ENCODE measurements around the gene ZNF366. TPM values are rescaled to one million over a fixed set of nuclear protein-coding genes. Genes with fewer than 3 reads are reported as not detected.

The ZNF366 gene
- total RNA-seq, 2 donors from 2014 or later = not detected

DNA sequence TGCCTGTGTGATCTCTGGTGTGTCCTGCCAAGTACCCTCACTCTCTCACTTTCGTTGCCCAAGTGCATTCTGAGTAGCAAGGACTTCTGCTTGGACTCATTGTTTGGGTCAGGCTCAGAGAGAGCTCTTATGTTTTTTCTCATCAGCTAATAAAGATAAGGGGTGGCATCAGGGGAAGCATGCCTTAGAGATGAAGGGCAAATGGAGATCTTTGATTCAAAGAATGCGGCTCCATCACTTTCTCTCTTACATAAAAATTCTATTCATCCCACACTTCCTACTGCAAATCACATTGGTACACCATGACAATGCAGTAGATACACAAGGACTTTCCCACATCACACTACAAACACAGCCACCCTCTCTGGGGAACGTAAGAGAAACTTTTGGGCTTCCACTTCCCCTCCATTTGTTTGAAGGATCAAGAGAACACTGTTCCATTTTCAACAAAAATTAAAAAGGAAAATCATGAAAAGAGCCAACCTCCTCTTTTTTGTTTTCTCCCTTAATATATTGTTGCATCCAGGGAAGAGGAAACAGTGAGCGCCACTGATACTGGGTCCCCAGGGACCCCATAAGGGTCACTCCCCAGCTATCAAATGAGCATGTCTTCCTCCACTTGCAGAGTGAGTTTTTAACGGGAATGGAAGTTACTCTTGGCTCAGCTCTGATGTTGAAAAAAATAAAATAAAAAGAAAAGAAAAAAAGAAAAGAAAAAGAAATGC is 73.0 kb downstream of the ZNF366 start:
- Mint-ChIP-seq H3K27me3 (ENCODE audit: low read depth) (peaks cover 38% of the 10 kb centered on the region), H3K9me3 (peaks cover 0 to 2% of the 10 kb centered on the region in 2 donors), H3K4me3 (no peak overlapping the region), H3K27ac (no peak overlapping the region), H3K36me3 (ENCODE audit: insufficient read depth in 2 of 2) (no peaks in the 10 kb centered on the region), H3K4me1 (ENCODE audit: low read depth) (no peaks in the 10 kb centered on the region)
- ATAC-seq (replicated peaks in 1 of 2) (no peak), DNase-seq (no peak)

DNA sequence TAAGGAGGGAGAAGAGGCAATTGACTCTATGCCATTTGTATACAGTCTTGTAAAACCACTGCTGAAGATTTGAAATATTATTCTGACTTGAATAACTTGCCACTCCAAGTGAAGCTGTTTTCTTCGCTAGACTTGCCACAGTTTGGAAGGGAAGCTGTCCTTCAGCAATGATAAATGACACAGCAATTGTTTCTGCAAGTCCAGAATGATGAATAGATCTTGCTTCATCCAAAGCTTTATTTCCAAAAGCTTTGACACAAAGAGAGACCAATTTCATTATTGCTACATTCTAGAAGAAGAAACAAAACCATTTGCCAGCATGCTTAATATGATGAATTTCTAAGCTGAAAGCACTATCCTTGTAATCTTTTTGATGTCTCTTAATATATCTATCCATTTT is 73.7 kb downstream of the ZNF366 start:
- Mint-ChIP-seq H3K27ac (no peak overlapping the region), H3K36me3 (ENCODE audit: insufficient read depth in 2 of 2) (no peaks in the 10 kb centered on the region), H3K4me1 (ENCODE audit: low read depth) (no peaks in the 10 kb centered on the region), H3K27me3 (ENCODE audit: low read depth) (peaks cover 44% of the 10 kb centered on the region), H3K4me3 (no peak overlapping the region), H3K9me3 (peaks cover 0 to 2% of the 10 kb centered on the region in 2 donors)
- no peak for DNase-seq
- ATAC-seq (replicated peaks in 1 of 2) = no peak

DNA sequence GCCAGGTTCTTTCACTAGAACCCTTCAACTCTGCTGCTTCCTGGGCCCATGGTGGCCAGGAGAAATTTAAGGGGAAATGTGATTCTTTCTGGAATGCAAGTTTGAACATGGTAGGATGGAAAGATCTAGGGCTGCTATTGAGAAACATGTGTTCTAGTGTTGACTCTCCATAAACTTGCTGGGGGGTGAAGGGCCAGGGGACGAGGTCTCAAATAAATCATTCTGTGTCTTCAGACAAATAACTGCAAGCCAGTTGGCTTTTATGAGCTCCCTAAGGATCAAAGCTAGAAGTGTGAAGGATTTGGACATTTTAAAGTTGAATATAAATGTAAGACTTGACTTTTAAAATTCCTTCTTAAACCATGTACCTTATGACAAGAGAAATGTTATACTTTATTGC is 78.5 kb downstream of the ZNF366 start:
- no peak for DNase-seq
- Mint-ChIP-seq H3K9me3 (no peaks in the 10 kb centered on the region), H3K27me3 (ENCODE audit: low read depth) (peaks cover 55% of the 10 kb centered on the region), H3K4me3 (no peak overlapping the region), H3K4me1 (ENCODE audit: low read depth) (no peaks in the 10 kb centered on the region), H3K36me3 (ENCODE audit: insufficient read depth in 2 of 2) (no peaks in the 10 kb centered on the region), H3K27ac (no peak overlapping the region)
- ATAC-seq (replicated peaks in 1 of 2) = no peak

DNA sequence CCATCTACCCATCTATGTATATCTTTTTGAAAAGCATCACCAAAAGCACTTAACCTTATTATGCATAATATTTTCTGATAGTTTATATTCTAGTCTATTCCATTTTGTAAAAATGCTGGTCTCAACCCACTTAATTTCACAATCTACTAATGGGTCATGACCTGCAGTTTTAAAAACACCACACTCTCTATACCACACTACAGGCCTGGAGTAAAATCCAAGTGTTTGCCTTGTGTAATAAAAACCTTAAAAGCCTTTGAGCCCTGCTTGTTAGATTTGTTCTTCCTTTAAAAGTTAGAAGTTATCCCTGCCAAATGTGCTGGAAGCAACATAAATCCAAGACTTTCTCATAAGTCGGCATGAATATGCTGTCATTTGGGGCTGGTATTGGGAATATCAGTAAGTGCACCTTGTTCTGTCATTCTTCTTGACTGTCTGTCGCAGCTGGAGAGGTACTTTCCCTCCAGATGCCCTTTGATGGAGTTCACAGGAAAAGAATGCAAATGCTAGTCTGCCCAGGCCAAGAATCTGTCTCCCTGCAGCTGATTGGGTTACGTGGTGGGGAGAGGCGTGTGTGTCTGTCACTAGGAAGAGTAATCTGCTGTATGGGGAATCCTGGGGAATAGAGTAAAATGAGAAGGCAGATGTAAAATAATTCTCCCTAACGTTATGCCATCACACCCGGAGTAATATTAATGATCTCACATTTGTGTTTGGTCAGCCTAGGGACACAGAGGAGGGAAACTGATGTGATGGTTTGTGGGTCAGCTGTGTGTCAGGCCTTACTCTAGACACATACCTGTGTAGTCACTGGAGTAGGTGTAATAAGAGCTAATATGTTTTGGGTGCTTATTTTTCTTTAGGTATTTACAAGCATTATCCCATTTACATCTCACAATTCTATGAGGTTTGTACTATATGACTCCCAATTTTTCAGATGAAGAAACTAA is 79.4 kb downstream of the ZNF366 start:
- no peak for ATAC-seq (replicated peaks in 1 of 2)
- no peak for DNase-seq
- Mint-ChIP-seq H3K36me3 (ENCODE audit: insufficient read depth in 2 of 2) (no peaks in the 10 kb centered on the region), H3K27me3 (ENCODE audit: low read depth) (peaks cover 54% of the 10 kb centered on the region), H3K4me1 (ENCODE audit: low read depth) (no peaks in the 10 kb centered on the region), H3K9me3 (peaks cover 0 to 2% of the 10 kb centered on the region in 2 donors), H3K27ac (no peak overlapping the region), H3K4me3 (no peak overlapping the region)

DNA sequence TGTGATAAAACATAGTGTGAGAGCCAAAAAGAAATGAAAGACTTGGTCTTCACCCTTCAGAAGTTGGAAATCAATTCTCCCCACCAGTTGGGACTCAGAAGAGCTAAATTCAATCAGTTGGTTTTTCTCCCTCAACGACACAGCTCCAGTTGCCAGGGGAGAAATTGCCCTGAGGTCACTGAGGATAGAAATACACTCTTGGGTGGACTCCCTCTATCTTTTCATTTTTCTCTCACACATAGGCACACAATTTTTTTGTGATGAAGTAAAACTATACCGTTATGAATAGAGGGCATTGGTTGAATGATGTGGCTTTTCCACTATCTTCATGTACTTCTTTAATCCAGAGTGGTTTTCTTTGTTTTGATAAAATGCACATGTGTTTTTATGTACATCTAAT is 80.2 kb downstream of the ZNF366 start:
- H3K27me3 Mint-ChIP-seq (ENCODE audit: low read depth) = peaks cover 52% of the 10 kb centered on the region
- H3K4me3 Mint-ChIP-seq = no peak overlapping the region
- no peaks in the 10 kb centered on the region for H3K36me3 Mint-ChIP-seq (ENCODE audit: insufficient read depth in 2 of 2)
- no peak overlapping the region for H3K27ac Mint-ChIP-seq
- no peak for DNase-seq
- no peak for ATAC-seq (replicated peaks in 1 of 2)
- peaks cover 0 to 2% of the 10 kb centered on the region in 2 donors for H3K9me3 Mint-ChIP-seq
- H3K4me1 Mint-ChIP-seq (ENCODE audit: low read depth) = no peaks in the 10 kb centered on the region

DNA sequence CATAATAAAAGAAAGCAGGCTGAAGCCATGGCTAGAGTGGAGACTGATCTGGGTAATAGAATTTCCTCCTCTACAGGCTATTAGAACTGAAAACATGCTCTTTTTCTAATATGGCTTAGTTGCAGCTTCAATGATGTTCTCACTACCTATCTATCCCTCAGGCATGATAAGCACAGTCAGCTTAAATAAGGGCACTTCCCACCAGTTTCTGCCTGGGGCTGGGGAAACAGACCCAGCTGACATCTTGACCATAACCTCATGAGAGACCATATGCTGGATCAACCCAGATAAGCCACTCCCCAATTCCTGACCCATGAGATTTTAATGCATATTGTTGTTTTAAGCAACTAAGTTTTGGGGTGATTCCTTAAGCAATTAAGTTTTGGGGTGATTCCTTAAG is 81.2 kb downstream of the ZNF366 start:
- H3K9me3 Mint-ChIP-seq = peaks cover 0 to 2% of the 10 kb centered on the region in 2 donors
- DNase-seq (no peak), ATAC-seq (replicated peaks in 1 of 2) (no peak)
- no peaks in the 10 kb centered on the region for H3K36me3 Mint-ChIP-seq (ENCODE audit: insufficient read depth in 2 of 2)
- H3K27me3 Mint-ChIP-seq (ENCODE audit: low read depth) = peaks cover 56% of the 10 kb centered on the region
- no peak overlapping the region for H3K27ac Mint-ChIP-seq
- no peak overlapping the region for H3K4me3 Mint-ChIP-seq
- no peaks in the 10 kb centered on the region for H3K4me1 Mint-ChIP-seq (ENCODE audit: low read depth)

DNA sequence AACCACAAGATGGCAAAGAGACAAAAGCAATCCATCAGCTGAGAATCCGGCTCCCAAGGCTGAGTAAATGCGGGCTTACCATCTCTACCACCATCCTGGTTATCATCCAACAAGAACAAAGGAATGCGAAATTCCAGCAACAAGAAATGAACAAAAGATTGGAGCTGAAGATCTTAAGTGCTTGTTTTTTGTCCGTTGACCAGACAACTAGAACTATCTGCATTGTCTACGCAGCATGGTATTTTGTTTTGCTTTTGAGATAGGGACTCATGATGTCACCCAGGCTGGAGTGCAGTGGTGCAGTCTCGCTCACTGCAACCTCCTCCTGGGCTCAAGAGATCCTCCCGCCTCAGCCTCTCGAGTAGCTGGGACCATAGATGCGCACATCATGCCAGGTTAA is 88.9 kb downstream of the ZNF366 start:
- no peak for DNase-seq

DNA sequence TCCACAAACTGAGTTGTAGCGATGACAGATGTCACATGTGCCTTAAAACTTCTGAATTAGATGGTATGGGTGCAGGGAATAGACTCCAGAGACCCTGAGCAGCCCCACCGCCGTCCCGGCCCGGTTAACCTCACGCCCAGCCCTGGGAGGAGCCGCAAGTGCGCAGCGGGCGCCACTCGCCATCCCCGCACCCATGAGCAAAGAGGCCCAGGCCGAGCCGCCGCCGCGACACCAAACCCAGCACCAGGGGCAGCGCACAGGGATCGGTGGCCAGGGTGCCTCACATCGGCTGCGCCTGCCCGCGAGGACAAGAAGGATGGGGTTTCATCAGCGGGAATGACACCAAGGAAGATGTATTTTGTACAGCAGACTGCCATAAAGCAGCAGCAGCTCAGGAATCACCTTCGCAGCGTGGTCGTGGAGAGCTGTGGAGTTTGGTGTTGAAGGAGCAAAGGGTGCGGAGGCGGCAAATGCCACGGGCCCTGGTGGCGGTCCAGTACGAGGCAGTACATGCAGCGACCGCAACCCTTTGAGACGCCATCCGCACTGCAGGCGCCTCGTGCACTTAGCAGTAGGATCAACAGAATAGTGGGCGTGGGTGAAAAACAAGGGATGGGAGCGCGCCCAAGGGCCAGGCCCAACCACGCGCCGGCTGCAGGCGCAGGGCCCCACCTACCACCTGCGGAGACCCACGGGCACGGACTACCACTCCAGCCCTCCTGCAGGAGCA is 89.7 kb downstream of the ZNF366 start:
- Mint-ChIP-seq H3K36me3 (ENCODE audit: insufficient read depth in 2 of 2) (no peaks in the 10 kb centered on the region), H3K4me1 (ENCODE audit: low read depth) (no peaks in the 10 kb centered on the region), H3K4me3 (no peak overlapping the region), H3K27ac (no peak overlapping the region), H3K27me3 (ENCODE audit: low read depth) (peaks cover 10% of the 10 kb centered on the region), H3K9me3 (no peaks in the 10 kb centered on the region)
- no peak for ATAC-seq (replicated peaks in 1 of 2)
- no peak for DNase-seq

More for the DNA sequence above, 88.9 kb downstream of the ZNF366 start:
- Mint-ChIP-seq H3K27ac (no peak overlapping the region), H3K27me3 (ENCODE audit: low read depth) (peaks cover 14% of the 10 kb centered on the region), H3K9me3 (peaks cover 0 to 2% of the 10 kb centered on the region in 2 donors), H3K4me3 (no peak overlapping the region), H3K36me3 (ENCODE audit: insufficient read depth in 2 of 2) (no peaks in the 10 kb centered on the region), H3K4me1 (ENCODE audit: low read depth) (no peaks in the 10 kb centered on the region)
- no peak for ATAC-seq (replicated peaks in 1 of 2)

DNA sequence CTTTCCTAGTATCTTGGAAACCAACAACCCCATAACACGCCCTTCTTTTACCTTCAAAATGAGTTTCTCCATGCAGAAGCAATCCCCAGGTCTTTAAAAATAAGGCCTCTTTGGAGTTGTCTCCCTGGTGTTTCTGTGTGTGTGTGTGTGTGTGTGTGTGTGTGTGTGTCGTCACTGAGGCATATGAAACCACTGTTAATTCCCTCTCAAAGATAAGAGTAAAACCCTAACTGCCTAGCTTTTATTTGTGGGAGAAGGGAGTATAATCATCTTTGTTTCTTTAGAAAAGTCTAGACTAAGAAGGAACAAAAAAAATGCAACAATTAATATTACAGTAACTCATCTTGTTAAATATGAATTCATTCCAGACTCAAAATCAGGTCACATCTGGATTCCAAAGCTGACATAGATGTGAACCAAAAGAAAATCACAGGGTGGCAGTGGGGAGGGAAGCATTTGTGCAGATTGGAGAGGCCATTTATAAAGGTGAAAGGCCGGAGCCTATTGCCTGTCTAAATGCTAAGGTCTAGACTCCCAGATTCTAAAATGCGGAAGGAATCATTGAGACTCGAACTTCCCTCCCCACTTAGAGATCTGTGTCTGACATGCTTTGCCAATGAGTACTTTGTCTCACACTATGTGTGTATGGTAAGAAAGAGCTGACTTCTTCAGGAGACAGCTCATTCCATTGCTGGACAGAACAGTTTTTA is 91.4 kb downstream of the ZNF366 start:
- Mint-ChIP-seq H3K4me1 (ENCODE audit: low read depth) (no peaks in the 10 kb centered on the region), H3K27ac (no peak overlapping the region), H3K9me3 (no peaks in the 10 kb centered on the region), H3K27me3 (ENCODE audit: low read depth) (peaks cover 5% of the 10 kb centered on the region), H3K4me3 (no peak overlapping the region), H3K36me3 (ENCODE audit: insufficient read depth in 2 of 2) (no peaks in the 10 kb centered on the region)
- DNase-seq = no peak
- ATAC-seq (replicated peaks in 1 of 2) = no peak

DNA sequence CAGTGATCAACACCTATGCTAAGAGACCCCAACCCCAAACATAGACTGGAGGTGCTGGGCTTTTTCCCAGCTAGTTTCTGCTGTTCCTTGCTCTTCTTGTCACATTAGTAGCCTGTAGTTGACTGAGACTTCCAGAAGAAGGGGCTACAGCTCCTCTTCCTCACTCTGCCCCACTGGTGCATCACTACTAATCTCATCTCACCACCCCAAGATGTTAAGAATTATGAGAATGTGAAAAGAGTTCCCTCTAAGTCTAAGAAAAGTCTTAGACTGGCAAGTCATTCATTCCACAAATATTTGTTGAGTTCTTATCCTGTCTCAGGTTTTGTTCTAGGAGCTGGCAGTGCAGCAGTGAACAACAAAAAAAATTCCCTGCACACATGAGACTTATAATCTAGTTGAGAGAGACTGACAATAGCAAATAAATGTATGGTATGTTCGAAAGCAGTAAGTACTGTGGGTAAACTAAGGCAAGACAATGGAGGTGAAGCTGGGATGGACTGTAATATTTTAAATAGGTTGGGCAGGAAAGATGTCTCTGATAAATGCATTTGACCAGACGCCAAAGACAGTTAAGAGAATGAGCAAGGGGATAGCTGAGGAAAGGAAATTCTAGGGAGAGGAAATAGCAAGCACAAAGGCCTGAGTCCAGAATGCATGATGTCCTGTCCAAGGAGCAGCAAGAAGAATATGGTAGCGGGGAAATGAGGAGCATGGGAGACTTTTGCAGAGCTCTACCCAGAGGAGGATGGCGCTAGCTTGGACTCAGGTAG is 94.7 kb downstream of the ZNF366 start:
- DNase-seq (no peak), ATAC-seq (replicated peaks in 1 of 2) (no peak)
- Mint-ChIP-seq H3K27me3 (ENCODE audit: low read depth) (peaks cover 18% of the 10 kb centered on the region), H3K36me3 (ENCODE audit: insufficient read depth in 2 of 2) (no peaks in the 10 kb centered on the region), H3K27ac (no peak overlapping the region), H3K9me3 (no peaks in the 10 kb centered on the region), H3K4me3 (no peak overlapping the region), H3K4me1 (ENCODE audit: low read depth) (peaks cover 4% of the 10 kb centered on the region)

DNA sequence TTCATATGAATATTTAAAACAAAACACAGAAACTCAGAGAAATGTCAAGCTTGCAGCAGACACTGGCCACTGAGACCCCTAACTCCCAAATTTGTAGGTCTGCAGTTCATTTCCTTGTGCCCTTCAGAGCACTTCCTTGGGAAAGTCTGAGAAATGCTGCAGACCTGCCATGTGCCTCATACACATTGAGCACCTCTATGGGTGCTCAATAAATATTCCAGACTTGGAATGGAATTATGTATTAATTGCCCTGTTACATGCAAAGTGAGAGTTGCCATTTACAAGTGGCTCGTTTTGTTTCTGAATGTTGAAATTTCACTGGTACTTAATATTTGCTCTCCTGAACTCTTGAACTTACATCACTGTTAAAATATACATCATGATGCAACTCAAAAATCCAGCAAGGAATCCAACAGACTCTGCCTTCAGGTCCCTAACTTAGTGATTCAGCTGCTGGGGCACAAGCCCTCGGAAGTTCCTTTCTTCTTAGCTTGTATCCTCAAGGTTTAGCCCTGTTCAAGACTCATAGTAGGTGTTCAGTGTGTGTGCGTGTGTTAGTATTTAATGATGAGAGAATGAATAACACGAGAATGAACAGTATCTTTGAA is 96.4 kb downstream of the ZNF366 start:
- no peak overlapping the region for H3K27ac Mint-ChIP-seq
- no peaks in the 10 kb centered on the region for H3K36me3 Mint-ChIP-seq (ENCODE audit: insufficient read depth in 2 of 2)
- peaks cover 18% of the 10 kb centered on the region for H3K27me3 Mint-ChIP-seq (ENCODE audit: low read depth)
- ATAC-seq (replicated peaks in 1 of 2) = no peak
- no peaks in the 10 kb centered on the region for H3K9me3 Mint-ChIP-seq
- no peak overlapping the region for H3K4me3 Mint-ChIP-seq
- no peak for DNase-seq
- peaks cover 4% of the 10 kb centered on the region for H3K4me1 Mint-ChIP-seq (ENCODE audit: low read depth)

DNA sequence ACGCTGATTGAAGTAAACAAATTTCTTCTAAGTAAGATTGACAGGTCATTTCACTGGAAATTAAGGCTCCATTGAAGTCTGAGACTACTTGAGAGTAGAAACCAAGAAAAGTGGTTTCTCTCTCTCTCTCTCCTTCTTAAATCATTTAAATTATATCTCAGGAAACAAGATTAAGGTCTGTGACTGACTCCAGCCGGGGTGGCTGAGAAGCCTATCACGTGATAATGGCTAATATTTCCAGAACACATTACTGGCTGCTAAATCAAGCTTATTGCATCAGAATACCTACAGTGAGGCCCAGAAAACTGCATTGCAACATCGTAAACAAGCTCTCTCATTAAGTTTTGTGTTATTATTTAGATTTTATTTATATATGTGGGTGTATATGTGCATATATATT is 98.6 kb downstream of the ZNF366 start:
- DNase-seq (no peak), ATAC-seq (replicated peaks in 1 of 2) (no peak)
- Mint-ChIP-seq H3K4me1 (ENCODE audit: low read depth) (peaks cover 4% of the 10 kb centered on the region), H3K36me3 (ENCODE audit: insufficient read depth in 2 of 2) (peaks cover 0 to 3% of the 10 kb centered on the region in 2 donors), H3K9me3 (no peaks in the 10 kb centered on the region), H3K27ac (no peak overlapping the region), H3K4me3 (no peak overlapping the region), H3K27me3 (ENCODE audit: low read depth) (peaks cover 21% of the 10 kb centered on the region)

Data from activated T-cell treated with anti-CD3 and anti-CD28 coated beads, Interleukin-2, amount 50 U/mL, for 72 hours (primary cell).